GM12801 (cell line): ENCODE results near the gene SPTLC1.

ENCODE experiments used
- TF ChIP-seq, protein P1 (sequence below): IDR thresholded peaks from one replicate; pipeline ENCODE4 v1.5.1; 2011; ENCODE audit warnings: control low read depth; ENCODE audit not compliant: insufficient read length; ENCODE audit errors: extremely low read depth

SPTLC1 gene

DNA sequence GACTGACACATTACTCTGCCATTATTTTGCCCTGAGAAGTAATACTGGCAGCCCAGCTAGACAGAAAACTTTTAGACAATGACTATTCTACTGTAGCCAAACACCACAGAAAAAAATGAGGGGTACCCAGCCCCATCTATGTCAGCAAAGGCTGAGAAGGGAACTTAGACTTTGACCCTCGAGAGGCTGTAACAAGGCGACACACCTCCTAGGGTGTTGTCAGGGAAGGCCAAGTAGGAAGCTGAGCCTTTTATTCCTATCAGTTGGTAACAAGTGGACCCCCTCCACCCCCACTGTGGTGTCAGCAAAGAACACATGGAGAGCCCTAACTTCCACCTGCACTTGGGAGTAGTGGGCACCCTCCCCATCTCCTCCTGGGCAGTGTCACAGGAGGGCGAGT is 55.6 kb downstream of the SPTLC1 start:
- TF ChIP-seq, protein P1, sequence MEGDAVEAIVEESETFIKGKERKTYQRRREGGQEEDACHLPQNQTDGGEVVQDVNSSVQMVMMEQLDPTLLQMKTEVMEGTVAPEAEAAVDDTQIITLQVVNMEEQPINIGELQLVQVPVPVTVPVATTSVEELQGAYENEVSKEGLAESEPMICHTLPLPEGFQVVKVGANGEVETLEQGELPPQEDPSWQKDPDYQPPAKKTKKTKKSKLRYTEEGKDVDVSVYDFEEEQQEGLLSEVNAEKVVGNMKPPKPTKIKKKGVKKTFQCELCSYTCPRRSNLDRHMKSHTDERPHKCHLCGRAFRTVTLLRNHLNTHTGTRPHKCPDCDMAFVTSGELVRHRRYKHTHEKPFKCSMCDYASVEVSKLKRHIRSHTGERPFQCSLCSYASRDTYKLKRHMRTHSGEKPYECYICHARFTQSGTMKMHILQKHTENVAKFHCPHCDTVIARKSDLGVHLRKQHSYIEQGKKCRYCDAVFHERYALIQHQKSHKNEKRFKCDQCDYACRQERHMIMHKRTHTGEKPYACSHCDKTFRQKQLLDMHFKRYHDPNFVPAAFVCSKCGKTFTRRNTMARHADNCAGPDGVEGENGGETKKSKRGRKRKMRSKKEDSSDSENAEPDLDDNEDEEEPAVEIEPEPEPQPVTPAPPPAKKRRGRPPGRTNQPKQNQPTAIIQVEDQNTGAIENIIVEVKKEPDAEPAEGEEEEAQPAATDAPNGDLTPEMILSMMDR = no peak

DNA sequence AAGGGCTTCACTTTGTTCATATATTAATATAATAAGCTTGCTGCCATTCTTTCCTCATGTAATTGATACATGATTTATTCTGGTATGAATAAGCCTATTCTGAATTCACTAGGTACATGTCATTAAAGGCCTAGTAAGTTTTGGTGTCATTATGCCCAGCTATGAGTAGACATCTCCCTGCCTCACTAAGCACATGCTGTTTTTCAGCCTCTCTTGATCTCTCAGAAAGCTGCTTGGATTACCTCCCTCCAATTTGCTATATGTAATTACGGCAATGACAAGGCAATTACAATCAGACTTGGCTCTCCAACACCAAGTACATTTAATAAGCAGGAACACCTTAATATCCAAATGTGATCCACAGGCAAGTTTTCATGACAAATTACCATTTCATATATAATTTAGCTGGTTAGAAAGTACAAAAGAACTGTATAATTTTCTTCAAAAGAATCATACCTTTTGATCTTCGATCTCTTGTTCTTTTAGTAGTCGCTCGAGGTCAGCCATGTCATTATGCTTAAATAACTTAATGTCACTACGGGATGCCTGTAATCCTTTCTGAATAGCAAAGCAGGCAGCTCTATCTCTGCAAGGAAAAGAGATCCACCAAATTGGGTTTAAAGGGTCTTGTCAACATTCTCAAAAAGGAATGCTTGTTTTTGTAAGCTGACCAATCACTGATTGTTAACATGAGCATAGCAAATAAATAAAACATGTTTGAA is 56.3 kb downstream of the SPTLC1 start:
- TF ChIP-seq, protein P1 = no peak

- TF ChIP-seq, protein P1 = no peak
Observed at GRCh38 chr9:92058026-92058425, 57.2 kb downstream of the SPTLC1 start.

GRCh38 chr9:92057226-92057625 is 58.0 kb downstream of the SPTLC1 start:
- TF ChIP-seq, protein P1 = no peak

DNA sequence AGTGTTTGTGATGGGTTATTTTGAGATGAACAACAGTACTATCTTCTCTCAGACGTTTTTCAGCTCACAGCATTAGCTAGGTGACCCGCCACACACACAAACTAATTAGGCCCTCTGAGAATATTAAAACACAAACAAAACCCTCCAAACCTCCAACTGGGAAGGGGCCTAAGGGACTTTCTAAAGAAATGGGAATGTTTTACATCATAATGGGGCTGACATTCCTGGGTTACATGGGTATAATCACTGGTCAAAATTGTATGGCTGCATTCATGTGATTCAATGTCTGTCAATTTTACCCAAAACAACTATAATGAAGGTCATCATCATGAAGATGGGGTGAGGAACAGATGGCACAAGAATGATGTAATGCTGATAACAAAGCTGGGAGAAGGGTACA is 59.6 kb downstream of the SPTLC1 start:
- TF ChIP-seq, protein P1 = no peak

DNA sequence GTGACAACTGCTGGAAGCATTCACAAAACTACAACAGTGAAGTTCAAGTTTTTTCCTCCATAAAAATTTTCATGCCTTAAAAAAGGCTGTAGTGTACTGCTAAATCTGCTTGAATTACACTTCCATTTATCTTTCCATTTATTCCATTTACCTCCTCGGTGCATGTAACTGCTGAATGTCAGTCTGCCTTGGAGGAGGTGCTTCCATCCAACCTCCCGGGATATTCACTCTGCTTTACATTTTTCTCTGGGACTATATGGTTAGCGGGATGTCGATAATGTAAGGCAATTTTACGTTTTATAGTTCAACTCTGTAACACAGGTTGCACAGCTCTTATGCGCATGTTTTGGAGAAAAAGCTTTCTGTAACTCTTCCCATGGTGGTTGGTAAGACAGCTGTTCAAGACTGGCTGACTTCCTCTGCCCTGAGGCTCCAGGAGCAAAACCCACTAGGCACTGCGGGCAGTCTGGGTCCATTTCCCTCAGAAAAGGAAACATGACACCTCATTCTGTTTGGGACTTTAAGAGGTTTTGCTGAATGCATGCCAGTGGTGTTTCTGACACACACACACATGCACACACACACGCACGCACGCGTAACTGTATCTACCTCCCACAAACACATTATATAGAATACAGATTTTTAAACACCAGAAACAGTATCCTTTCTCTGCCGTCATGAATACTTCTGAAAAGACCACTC is 66.1 kb downstream of the SPTLC1 start:
- TF ChIP-seq, protein P1 = no peak

- TF ChIP-seq, protein P1 = no peak
Observed at GRCh38 chr9:92047500-92047899, 67.7 kb downstream of the SPTLC1 start.
